Activated CD8-positive, alpha-beta memory T cell treated with anti-CD3 and anti-CD28 coated beads for 24 hours (primary cell): ENCODE results near the gene IRF5.
A peak's percentile ranks its signal among the peaks of the same experiment; 100 is the strongest.

Source experiments
- DNase-seq: peaks from one replicate; pipeline ENCODE4 v3.0.0-alpha.2; 2020

IRF5 gene

DNA sequence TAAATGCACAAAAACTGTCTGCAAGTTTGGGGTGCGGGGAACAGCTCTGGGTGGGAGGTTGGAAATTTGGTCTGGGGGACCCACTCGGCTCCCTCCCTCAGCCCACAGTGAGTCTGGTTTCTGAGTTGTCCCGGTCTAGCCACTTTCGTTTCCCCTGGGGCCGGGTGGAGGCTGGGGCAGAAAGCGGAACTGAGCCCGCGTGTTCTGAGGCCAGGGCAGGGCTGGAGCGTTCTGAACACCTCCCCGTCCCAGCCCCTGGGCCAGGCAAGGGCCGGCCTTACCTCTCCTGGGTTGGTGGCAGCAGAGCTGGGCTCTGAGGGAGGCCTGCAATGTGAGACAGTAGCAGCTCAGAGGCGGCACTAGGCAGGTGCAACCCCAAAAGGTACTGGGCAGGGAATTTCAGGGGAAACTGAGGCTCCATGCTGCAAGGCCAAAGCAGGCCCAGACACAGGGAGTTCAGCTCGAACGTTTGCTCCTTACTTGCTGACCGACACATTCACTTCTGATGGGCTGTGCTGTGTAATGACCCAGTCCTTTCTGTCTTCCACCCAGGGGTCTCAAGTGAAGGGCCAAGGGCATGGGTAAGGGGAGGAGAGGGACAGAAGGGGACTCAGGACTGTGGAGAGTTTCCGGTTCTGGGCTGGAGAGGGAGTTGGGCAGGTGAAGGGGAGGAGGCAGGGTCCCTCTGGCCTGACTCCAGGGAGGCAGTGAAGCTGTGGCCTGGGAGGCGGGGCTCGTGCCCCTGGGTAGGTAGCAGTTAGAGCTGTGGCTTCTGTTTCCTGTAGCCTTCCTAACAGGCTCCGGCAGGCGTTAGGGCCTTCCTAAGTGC, 3.0 kb downstream of the IRF5 start:
- DNase-seq: peak; percentile 55

- DNase-seq: peak; percentile 52
These were observed 3.7 kb downstream of the IRF5 start for GRCh38 chr7:128941323-128941890.

DNA sequence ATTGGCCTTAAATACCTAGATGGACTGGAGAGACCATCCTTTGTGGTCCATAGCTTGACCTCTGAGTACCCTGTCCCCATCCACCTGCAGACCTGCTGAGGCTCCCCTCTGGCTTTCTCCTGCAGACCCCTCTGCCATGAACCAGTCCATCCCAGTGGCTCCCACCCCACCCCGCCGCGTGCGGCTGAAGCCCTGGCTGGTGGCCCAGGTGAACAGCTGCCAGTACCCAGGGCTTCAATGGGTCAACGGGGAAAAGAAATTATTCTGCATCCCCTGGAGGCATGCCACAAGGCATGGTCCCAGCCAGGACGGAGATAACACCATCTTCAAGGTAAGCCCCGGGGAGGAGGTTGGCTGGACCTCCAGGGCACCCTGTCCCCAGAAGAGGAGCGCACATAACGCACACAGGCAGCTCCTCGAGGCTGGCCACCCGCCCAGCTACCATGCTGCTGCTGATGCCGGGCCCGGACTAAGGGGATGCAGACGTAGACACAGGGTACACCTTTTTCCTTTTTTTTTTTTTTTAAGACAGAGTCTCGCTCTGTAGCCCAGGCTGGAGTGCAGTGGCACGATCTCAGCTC, 4.3 kb downstream of the IRF5 start:
- peak; percentile 38 for DNase-seq

GRCh38 chr7:128943251-128943650, 5.5 kb downstream of the IRF5 start:
- DNase-seq: peak; percentile 7

DNA sequence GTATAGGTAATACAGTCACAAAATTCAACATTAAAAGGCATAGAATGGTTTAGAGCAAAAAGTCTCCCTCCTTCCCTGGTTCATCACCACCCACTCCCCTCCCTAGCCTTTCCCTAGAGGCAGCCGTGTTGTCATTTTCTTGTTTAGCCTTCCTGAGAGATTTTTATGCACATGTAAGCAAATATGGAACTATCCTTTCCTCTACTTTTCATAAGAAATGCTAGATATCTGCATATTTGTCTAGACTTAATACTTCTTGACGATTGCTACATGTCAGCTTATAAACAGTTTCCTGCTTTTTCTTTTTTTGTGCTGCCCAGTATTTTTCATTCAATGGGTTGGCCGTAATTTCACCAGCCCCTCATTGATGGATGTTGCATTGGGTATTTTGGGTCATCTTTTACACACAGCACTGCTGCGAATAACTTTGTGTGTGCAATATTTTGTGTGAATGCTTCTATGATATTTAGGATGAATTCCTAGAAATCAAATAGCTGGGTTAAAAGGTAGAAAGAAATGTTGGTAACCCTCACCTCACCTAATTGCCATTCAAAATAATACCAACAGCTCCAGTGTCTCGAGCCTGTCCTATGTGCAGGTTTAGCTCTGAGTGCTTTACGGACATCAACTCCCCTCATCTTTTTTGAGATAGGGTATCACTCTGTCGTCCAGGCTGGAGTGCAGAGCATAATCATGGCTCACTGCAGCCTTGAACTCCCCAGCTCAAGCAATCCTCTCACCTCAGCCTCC, 6.9 kb downstream of the IRF5 start:
- no peak for DNase-seq

GRCh38 chr7:128945668-128946366, 8.1 kb downstream of the IRF5 start:
- no peak for DNase-seq

- DNase-seq: no peak
These were observed 9.5 kb downstream of the IRF5 start for GRCh38 chr7:128946936-128947830.

- no peak for DNase-seq
These were observed 10.1 kb downstream of the IRF5 start for GRCh38 chr7:128947854-128948253.

DNA sequence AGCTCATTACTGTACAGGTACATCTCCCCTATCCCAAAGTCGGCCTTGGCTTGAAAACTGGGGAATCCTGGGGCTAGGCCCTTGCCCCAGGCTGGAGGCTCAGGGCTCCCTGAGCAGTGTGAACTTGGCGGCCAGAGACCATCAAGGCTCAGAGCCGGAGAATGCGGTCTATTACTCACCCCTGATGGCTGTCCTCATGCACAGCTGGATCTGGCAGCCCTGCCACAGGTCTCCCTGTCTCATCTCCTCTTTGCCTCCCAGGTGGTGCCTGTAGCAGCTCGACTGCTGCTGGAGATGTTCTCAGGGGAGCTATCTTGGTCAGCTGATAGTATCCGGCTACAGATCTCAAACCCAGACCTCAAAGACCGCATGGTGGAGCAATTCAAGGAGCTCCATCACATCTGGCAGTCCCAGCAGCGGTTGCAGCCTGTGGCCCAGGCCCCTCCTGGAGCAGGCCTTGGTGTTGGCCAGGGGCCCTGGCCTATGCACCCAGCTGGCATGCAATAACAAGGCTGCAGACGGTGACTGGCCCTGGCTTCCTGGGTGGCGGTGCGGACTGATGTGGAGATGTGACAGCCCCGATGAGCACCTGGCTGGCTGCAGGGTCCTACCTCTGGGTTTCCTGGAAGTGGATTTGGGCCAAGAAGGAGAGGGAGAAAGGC, 10.7 kb downstream of the IRF5 start:
- DNase-seq: no peak

DNA sequence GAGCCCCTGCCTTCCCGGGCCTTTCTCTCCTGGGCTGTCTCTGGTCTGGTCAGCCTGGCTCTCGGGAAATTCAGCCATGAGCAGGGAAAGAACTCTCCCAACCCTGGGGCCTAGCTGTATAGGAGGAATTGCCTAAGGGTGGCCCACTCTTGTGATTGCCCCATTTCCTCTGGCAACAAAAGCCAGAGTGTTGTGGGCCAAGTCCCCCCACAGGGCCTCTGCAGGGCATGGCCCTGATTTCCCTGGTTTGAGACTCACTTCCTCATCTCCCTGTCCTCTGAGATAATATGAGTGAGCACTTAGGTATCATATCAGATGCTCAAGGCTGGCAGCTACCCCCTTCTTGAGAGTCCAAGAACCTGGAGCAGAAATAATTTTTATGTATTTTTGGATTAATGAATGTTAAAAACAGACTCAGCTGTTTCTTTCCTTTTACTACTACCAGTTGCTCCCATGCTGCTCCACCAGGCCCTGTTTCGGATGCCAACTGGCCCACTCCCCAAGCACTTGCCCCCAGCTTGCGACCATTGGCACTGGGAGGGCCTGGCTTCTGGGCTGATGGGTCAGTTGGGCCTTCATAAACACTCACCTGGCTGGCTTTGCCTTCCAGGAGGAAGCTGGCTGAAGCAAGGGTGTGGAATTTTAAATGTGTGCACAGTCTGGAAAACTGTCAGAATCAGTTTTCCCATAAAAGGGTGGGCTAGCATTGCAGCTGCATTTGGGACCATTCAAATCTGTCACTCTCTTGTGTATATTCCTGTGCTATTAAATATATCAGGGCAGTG, 11.4 kb downstream of the IRF5 start:
- DNase-seq: no peak

DNA sequence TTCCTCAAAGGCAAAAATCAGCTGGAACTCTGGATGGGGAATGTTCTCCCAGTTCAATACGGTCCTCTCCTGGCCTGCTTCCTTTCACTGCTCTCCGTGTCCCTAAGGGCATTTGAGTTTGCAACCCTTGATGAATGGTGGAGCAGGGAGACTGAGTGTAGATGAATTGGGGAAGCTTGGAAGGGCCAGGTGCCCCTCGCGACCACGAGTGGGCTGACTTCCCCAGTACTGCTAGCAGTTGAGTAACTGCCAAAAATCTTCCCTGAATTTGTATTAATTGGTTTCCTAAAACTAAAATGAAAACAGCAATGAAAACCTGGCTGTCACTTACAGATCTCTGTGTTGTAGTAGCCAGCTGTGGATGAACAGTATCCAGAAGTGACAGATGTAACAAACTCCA, 13.6 kb downstream of the IRF5 start:
- DNase-seq: no peak

DNA sequence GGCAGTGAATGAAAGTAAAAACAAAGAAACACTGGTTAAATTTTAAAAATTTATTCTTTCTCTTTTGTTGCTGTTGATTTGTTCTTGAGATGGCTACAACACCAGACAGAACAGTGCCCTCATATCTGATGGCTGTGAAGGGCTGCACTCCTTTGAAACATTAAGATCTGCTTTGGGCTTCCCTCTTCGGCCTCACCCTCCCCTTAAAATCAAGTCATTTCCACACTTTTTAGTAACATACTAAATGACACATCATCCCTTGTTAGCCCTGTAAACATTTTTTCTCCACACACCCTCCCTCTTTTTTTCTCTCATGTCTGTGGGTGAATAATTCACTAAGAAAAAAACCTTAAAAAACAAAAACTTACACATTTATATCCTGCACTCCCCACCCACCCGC, 16.4 kb downstream of the IRF5 start:
- no peak for DNase-seq

DNA sequence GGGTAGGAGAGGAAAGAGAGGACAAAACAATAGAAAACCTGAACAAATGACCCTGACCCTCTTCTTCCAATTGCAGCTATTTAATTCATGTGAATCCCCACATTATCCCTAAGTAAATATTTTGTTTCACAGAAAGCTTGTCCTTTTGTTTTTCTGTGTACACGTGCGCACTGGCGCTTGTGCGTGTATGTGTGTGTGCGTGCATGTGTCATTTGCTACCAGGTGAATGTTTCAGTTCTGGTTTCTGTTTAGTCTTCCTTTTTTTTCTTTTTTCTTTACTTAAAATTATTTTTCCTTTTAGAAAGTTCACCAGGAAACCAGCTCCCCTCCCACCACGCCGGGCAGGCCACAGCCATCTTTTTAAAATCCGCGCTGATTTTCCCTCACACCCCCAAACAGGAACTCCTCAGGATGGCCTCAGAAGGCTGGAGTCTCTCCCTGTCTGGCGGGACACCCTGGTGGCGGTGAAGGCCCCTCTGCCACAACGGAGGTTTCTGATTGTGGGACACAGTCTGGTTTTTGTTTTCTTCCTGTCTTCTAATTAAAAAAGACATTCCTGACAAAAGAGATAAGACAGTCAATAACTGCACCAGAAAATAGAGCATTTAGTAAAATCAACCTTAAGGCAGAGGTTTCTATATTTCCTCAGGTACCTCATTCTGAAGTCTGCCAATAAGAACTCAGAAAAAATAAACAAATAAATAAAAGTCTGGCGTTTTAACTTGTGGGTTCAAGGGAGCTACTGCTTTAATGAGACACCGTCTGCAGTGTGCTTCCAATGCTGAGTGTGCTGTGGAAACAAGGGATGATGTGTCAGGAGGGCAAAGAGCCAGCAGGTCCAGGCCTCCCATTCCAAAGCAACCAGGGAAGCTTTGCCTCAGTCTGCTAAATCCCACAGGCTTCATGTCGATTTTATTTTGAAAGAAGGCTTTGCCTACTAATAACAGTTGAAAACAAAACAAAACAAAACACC, 17.4 kb downstream of the IRF5 start:
- no peak for DNase-seq

DNA sequence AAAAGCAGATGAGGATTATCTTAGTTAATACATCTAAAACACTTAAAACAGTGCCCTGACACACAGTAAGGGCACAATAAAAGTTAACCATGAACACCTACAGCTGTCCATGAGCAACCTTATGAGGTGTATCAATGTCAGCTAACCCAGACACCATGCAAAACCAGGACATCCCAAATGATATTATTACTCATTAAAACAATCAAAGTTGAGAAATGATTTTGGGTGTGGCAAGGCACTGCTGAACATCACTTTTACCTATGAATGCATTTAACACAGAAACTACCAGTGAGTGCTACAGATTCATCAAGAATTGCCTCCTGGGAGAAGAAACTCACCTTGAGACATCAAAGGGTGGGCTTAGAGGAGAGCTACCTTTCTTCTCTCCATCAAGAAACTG, 18.3 kb downstream of the IRF5 start:
- DNase-seq: no peak

GRCh38 chr7:128959296-128959695, 21.6 kb downstream of the IRF5 start:
- DNase-seq: no peak

DNA sequence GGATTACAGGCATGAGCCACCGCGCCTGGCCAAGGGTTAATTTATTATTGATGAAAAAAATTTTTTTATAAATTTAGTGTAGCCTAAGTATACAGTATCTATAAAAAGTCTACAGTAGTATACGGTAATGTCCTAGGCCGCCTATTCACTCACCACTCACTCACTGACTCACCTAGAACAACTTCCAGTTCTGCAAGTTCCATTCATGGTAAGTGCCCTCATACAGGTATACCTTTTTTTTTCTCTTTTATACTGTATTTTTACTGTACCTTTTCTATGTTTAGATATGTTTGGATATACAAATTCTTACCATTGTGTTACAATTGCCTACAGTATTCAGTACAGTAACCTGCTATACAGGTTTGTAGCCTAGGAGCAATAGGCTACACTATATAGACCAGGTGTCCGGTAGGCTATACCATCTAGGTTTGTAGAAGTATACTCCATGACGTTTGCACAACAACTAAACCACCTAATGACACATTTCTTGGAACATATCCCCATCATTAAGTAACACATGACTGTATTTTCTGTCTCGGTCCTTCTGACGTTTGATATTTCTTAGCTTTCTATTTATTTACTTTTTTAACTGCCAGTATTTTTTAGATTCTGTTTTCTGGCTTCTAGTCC, 23.4 kb downstream of the IRF5 start:
- DNase-seq: no peak

- no peak for DNase-seq
These were observed 25.2 kb downstream of the IRF5 start for GRCh38 chr7:128962899-128963298.

DNA sequence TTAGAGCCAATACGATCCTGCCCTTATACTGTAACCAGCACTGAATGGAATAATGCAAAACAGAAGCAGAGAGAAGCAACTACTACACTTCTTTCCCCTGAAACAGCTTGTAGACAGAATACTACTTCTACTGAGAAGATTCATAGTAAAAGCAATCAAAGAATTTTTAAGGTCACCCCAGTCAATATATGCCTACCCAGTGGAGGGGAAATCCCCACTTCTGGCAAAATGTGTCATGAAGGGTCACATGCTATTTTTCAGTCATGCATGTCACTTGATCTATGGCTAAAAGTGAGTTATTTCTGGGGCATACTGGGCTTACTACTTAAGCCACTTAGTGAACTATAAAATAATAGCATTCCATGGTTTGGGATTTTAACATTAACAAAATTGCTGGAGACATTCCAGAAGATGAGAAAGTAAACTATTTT, 25.6 kb downstream of the IRF5 start:
- DNase-seq: no peak

GRCh38 chr7:128968624-128969023, 30.9 kb downstream of the IRF5 start:
- no peak for DNase-seq
